ENCODE measurements around the gene DDAH1. TPM values are rescaled to one million over a fixed set of nuclear protein-coding genes. Genes with fewer than 3 reads are reported as not detected.
A peak's percentile ranks its signal among the peaks of the same experiment; 100 is the strongest.

The DDAH1 gene
- total RNA-seq, 1 experiment from 2014 or later, result 36.3 TPM

- peaks cover 0 to 6% (median 4%) of the 10 kb centered on the region in 3 experiments; a peak in 4 of 7 replicates for H3K36me3 Mint-ChIP-seq (ENCODE audit: insufficient read depth in 1 of 3, low read depth in 3 of 3)
- H3K4me1 ChIP-seq (ENCODE audit: insufficient read depth, low read length), result peaks cover 5% of the 10 kb centered on the region; the same call in 1 of the 2 replicates
- no peak overlapping the region for H3K27ac ChIP-seq (ENCODE audit: insufficient read length, low read depth, low read length)
- H2AK5ac ChIP-seq (ENCODE audit: insufficient read length, low read length), result no peak overlapping the region
- no peak overlapping the region for H4K91ac ChIP-seq (ENCODE audit: insufficient read length, low read depth, low read length)
- no peak overlapping the region for H2BK5ac ChIP-seq (ENCODE audit: insufficient read length, low read length)
- no peak overlapping the region for H3K4me2 ChIP-seq (ENCODE audit: insufficient read depth, insufficient read length, low read length)
- no peaks in the 10 kb centered on the region for H3K27me3 ChIP-seq (ENCODE audit: insufficient read depth, low read length)
- no peaks in the 10 kb centered on the region for H3K79me1 ChIP-seq (ENCODE audit: insufficient read depth, low read depth, low read length, poor library complexity, severe bottlenecking)
- H3K23me2 ChIP-seq (ENCODE audit: insufficient read length, low read depth, low read length, poor library complexity, severe bottlenecking), result no peaks in the 10 kb centered on the region
- peaks cover 42 to 49% of the 10 kb centered on the region in 2 experiments for H3K4me1 Mint-ChIP-seq
- H4K20me1 ChIP-seq (ENCODE audit: control insufficient read depth, insufficient read depth, insufficient read length), result no peaks in the 10 kb centered on the region
- no peak overlapping the region for H3K56ac ChIP-seq (ENCODE audit: insufficient read length, low read depth, low read length)
- no peak overlapping the region for H4K5ac ChIP-seq (ENCODE audit: insufficient read length, low read depth, low read length)
- H4K8ac ChIP-seq (replicated peaks; ENCODE audit: insufficient read length, low read depth, low read length), result no peak overlapping the region
- no peak overlapping the region for H3K4me3 Mint-ChIP-seq
- no peak overlapping the region for H3K23ac ChIP-seq (ENCODE audit: insufficient read length, low read depth, low read length)
- no peak overlapping the region for H3K4ac ChIP-seq (ENCODE audit: low read depth, low read length)
- peak overlapping the region in 1 of 3 experiments; percentile 68; a peak in 2 of 7 replicates for H3K27ac Mint-ChIP-seq
- H3K14ac ChIP-seq (ENCODE audit: insufficient read depth, low read length), result no peak overlapping the region
- no peak overlapping the region for H3K18ac ChIP-seq (ENCODE audit: insufficient read length, low read depth, low read length)
- H3K9ac ChIP-seq (ENCODE audit: extremely low read depth, insufficient read length, low read length), result no peak overlapping the region
- H2BK120ac ChIP-seq (ENCODE audit: low read depth, low read length, poor library complexity, severe bottlenecking), result no peak overlapping the region
- H3K9me3 ChIP-seq (ENCODE audit: control insufficient read depth, low read depth, low read length), result no peaks in the 10 kb centered on the region
- no peak overlapping the region for H2BK20ac ChIP-seq (ENCODE audit: low read depth, low read length, poor library complexity, severe bottlenecking)
- H2BK12ac ChIP-seq (ENCODE audit: insufficient read length, low read depth, low read length), result no peak overlapping the region
- H2BK15ac ChIP-seq (ENCODE audit: low read depth, low read length), result no peak overlapping the region
- TF ChIP-seq CTCF (conservative IDR thresholded peaks at IDR 0.05), result peak; percentile 54; the same call in 2 of the 3 replicates
- no peaks in the 10 kb centered on the region for H3K79me2 ChIP-seq (ENCODE audit: insufficient read depth, low read length)
- H3T11ph ChIP-seq (ENCODE audit: low read length), result no peak overlapping the region
- H2AFZ ChIP-seq (ENCODE audit: low read length), result no peak overlapping the region
- peaks cover 1% of the 10 kb centered on the region; the same call in 1 of the 2 replicates for H3K27me3 Mint-ChIP-seq (ENCODE audit: low read depth)
- no CpG with 5 or more reads among the region's 6 CpGs for WGBS (ENCODE audit: extremely low coverage, insufficient read length, low lambda C conversion rate)
- H3K9me3 Mint-ChIP-seq, result peaks cover 4% of the 10 kb centered on the region in 2 experiments; a peak in 2 of 5 replicates
- DNase-seq, result no peak
Measured at GRCh38 chr1:85398391-85399064, 66.4 kb downstream of the DDAH1 start.

All from H9 (cell line).